Umbilical cord (tissue), 2 donors: ENCODE results near the gene BEND7. TPM values are rescaled to one million over a fixed set of nuclear protein-coding genes. Genes with fewer than 3 reads are reported as not detected.
"Not testable (repeated sequence)": the region's sequence is repeated elsewhere in the genome, so short reads cannot be mapped to it uniquely, and the experiment has no call there.

Experiments used
- DNase-seq: peaks from one replicate; pipeline ENCODE4 v3.0.0-alpha.2; 2015; ENCODE audit warnings: low spot score
- total RNA-seq: library from RNA; depleted of rRNA; stranded (reverse); fragments of >200 nt; gene quantifications from one replicate; pipeline ENCODE4 v1.2.3, GENCODE V29; 2014; ENCODE audit warnings: low replicate concordance; ENCODE audit not compliant: insufficient read depth

Gene BEND7
- total RNA-seq, 1 donor from 2014 or later = 7.5 TPM

- no peak for DNase-seq
Measured at GRCh38 chr10:13481690-13482089, 47.1 kb downstream of the BEND7 start.

- no peak for DNase-seq
Measured at GRCh38 chr10:13475124-13475523, 53.7 kb downstream of the BEND7 start.

GRCh38 chr10:13473986-13474385 lies 54.8 kb downstream of the BEND7 start:
- no peak for DNase-seq

- no peak for DNase-seq
Measured at GRCh38 chr10:13472359-13472758, 56.5 kb downstream of the BEND7 start.

- DNase-seq = no peak
Measured at GRCh38 chr10:13470270-13470669, 58.5 kb downstream of the BEND7 start.

- DNase-seq = no peak
Measured at GRCh38 chr10:13462551-13462950, 66.3 kb downstream of the BEND7 start.

GRCh38 chr10:13458687-13459012 lies 70.2 kb downstream of the BEND7 start:
- no peak for DNase-seq

GRCh38 chr10:13457958-13458686 lies 70.7 kb downstream of the BEND7 start:
- DNase-seq = no peak

GRCh38 chr10:13453896-13454295 lies 74.9 kb downstream of the BEND7 start:
- DNase-seq = no peak

- no peak for DNase-seq
Measured at GRCh38 chr10:13450069-13450468, 78.7 kb downstream of the BEND7 start.

GRCh38 chr10:13449296-13449695 lies 79.5 kb downstream of the BEND7 start:
- no peak for DNase-seq

- DNase-seq = no peak
Measured at GRCh38 chr10:13448216-13448615, 80.6 kb downstream of the BEND7 start.

- no peak for DNase-seq
Measured at GRCh38 chr10:13445656-13446400, 83.0 kb downstream of the BEND7 start.

- no peak for DNase-seq
Measured at GRCh38 chr10:13441476-13441875, 87.3 kb downstream of the BEND7 start.

GRCh38 chr10:13440185-13441061 lies 88.4 kb downstream of the BEND7 start:
- DNase-seq = peak; percentile 4

GRCh38 chr10:13439313-13440184 lies 89.3 kb downstream of the BEND7 start:
- DNase-seq = peak; percentile 9

- no peak for DNase-seq
Measured at GRCh38 chr10:13437026-13437555, 91.7 kb downstream of the BEND7 start.

- DNase-seq = not testable (repeated sequence)
Measured at GRCh38 chr10:13427943-13428342, 100.9 kb downstream of the BEND7 start.

GRCh38 chr10:13425397-13425796 lies 103.4 kb downstream of the BEND7 start:
- no peak for DNase-seq

- DNase-seq = no peak
Measured at GRCh38 chr10:13422800-13423199, 106.0 kb downstream of the BEND7 start.

- no peak for DNase-seq
Measured at GRCh38 chr10:13421382-13421917, 107.4 kb downstream of the BEND7 start.
